Inflammatory macrophage treated with lipopolysaccharide for 4 hours (primary cell): Measurements from ENCODE around the gene CHCHD5.
A peak's percentile ranks its signal among the peaks of the same experiment; 100 is the strongest.
"Not testable (repeated sequence)": the region's sequence is repeated elsewhere in the genome, so short reads cannot be mapped to it uniquely, and the experiment has no call there.

Experiments
- DNase-seq: peaks from one replicate; pipeline ENCODE4 v3.0.0-alpha.2; 2020

The CHCHD5 gene

DNA sequence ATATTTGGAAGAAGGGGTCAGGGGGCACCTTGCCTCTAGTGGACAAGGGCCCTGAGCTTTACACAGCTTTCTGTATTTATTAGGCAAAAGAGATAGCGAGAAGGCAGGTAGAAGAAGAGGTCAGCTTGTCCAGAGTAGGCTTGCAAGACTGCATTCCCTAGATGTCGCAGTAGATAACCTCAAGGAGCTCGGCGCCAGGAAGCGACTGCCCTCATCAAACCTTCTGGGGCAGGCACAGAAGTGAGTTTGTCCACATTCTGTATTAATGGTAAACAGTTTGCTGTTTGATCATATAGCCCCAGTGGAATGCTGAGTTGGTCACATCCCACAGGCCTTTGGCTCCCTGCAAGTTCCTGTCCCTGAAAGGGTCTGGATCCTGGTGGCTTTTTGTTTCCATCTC lies 7.0 kb downstream of the CHCHD5 start:
- DNase-seq = no peak

DNA sequence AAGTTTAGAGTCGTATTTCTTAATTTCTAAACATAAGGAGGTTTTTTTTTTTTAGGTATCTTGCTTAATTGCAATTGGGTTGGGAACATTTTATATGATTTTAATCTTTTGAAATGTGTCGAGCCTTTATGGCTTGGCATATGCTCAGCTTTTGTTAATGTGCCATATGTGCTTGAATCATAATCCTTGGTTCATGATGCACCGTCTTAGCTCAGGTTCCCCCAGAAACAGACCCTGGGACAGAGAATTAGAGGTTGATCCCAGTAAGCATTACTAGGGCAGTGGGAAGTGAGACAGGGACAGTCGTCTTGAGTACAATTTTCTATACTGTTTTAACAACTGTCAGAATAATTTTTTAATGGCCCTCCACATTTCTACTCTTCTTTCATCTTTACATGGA lies 9.3 kb downstream of the CHCHD5 start:
- no peak for DNase-seq

DNA sequence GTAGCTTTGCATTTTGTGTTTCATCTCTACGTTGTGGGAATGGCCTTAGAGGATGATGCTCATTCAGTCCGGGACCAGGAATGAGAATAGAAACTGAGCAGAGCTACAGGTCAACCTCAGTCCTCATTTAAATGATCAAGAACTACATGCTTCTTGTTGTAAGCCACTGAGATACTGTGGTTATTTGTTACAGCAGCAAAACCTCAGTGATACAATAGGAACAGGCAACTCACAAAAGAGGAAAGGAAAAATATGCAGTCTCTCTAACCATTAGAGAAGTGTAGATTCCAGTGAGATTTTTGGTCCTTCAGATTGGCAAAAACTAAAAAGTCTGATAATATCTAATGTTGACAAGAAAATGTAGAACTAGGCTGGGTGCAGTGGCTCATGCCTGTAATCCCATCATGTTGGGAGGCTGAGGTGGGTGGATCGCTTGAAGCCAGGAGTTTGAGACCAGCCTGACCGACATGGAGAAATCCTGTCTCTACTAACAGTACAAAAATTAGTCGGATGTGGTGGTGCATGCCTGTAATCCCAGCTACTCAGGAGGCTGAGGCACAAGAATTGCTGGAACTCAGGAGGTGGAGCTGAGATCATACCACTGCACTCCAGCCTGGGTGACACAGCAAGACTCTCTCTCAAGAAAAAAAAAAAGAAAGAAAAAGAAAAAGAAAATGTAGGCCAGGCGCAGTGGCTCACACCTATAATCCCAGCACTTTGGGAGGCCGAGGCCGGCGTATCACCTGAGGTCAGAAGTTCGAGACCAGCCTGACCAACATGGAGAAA lies 13.3 kb downstream of the CHCHD5 start:
- DNase-seq = no peak

DNA sequence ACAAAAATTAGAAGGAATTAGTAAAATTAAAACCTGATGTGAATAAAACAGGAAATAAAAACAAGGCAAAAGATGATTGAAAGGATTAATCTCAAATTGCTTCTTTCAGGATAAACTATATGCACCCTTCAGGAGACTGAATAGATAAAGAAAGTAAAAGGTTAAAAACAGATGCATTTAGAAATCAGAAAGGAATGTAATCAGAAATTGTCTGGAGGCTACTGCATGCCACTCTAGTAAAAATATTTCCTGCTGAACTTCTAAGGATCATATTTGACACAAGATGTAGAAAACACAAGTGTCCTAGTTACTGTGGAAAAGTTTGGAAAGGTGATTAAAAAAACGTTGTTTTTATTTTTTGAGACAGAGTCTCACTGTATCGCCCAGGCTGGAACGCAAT lies 16.2 kb downstream of the CHCHD5 start:
- DNase-seq = no peak

DNA sequence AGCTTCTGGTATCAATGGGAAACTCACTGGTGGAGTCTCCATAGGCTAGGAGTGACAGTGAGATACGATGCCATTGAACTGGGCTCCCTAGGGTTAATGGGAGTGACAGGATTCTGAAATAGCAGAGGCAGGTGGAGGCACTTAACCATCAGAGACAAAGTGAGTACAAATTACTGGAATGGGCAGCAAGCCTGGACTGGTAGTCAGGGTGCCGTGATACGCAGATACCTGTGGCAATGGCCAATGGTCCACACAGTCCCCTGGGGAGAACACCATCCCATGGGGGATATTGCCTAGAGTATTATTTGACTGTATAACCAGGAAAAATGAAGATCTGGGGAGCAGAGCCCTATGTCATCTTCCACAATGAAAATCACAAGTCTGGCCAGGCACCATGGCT lies 17.3 kb downstream of the CHCHD5 start:
- no peak for DNase-seq

DNA sequence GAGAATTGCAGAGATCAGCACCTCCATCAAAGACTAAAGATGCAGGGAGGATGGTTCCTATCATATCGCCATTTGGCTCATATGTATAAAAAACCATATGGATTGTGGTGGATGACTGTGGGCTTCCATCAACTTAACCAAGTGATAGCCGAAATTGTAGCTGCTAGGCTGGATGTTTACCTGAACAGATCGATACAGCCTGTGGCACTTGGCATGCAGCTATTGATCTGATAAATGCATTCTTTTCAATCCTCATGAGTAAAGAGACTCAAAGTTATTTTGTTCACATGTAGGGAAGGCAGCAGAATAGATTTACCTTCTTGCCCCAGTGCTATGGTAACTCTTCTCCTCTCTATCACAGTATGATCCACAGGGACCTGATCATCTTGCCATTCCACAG lies 18.5 kb downstream of the CHCHD5 start:
- DNase-seq = no peak

DNA sequence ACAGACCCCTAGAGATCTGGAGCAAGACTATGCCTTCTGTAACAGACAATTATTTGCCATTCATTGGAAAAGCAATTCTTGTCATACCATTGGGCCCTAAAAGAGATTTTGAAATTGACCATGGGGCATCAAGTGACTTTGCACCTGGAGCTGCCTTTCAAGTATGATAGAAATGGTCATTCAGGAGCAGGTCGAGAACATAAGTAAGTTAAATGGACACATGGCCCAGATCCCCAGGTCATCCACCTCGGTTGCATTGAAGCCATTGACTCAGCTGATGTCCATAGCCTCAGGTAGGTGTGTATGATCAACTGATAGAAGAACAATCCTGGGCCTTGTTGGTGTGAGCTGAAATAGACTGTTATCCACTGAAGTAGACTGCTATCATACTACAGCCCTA lies 19.3 kb downstream of the CHCHD5 start:
- no peak for DNase-seq

DNA sequence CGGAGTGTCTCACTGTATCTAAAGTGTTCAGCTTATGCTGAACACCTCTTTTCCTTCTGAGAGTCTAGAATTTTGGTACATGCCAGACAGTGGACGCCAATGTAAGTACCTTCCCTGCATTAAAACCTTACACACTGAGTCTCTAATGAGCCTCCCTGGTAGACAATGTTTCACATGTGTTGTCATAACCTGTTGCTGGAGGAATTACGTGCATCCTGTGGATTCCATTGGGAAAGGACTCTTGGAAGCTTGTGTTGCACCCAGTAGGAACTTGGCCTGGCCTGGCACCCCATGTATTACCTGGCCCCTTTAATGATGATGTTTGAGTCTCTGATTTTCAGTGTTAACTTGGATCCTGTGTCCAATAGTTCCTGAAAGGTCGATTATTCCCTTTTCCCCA lies 20.5 kb downstream of the CHCHD5 start:
- no peak for DNase-seq

DNA sequence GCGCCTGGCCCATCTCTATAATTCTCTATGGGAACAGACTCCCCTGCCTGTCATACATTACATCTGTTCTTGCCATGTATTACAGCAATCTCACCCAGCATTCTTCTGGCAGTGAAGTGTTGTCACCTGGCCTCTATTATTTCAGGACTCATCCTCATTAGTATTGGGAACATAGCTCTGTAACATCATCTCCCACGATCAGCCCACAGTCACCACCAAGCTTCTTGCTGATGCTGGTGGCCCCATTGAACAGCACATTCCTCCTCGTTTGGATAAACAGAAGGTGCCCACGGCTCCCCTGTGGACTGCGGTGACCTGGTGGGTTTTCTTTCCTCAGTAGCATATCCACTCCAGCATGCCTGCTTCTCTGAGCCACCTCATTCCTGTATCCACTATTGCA lies 21.5 kb downstream of the CHCHD5 start:
- DNase-seq = no peak

DNA sequence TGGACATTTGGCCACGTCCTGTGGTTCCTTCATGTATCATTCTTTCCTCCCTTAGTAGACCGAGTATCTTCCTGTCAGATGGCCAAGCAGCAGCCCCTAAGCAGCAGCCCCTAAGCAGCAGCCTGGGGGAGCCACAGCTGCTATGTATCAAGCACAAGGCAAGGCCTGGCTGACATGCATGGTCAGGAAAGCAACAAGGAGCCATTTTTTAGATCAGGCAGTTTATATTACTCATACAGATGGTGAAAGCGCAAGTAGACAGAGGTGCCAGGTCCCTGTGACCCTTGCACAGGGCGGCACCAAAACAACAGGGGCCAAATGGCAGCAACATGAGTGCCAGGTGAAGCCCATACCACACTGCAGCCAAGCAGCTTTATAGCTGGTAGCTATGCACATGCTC lies 22.1 kb downstream of the CHCHD5 start:
- DNase-seq = no peak

DNA sequence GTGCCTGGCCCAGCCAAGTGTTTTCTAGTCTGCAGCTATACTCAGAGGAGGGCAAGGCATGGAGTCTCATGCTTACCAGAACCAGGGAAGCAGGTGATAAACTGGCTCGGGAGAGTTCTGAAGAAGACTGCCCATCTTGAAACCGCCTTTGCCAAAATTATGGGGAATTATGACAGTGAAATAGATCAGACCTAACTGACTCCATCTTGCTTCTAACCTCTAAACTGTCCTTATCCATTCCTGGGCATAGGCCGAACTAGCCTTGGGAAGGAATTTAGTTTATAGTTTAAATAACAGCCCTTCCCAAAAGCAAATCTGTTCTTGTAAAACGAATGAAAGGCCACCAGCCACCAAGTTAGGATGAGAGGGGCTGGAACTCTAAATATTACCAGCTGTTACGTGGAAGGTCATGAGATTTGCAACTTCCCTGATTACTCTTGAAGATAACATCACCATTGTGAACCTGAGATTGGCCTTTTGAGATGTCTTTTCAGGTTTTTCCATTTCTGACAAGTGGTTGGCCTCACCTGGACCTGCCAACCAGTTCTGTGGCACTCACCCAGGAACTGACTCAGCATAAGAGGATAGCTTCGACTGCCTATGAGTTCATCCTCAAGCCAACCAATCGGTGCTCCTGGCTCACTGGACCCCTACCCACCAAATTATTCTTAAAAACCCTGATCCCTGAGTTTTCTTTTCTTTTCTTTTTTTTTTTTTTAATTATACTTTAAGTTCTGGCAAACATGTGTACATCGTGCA lies 23.4 kb downstream of the CHCHD5 start:
- no peak for DNase-seq

DNA sequence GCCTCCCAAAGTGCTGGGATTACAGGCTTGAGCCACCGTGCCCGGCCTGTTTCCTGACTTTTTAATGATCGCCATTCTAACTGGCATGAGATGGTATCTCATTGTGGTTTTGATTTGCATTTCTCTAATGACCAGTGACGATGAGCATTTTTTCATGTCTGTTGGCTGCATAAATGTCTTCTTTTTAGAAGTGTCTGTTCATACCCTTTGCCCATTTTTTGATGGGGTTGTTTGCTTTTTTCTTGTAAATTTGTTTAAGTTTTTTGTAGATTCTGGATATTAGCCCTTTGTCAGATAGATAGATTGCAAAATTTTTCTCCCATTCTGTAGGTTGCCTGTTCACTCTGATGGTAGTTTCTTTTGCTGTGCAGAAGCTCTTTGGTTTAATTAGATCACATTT lies 24.9 kb downstream of the CHCHD5 start:
- not testable (repeated sequence) for DNase-seq

DNA sequence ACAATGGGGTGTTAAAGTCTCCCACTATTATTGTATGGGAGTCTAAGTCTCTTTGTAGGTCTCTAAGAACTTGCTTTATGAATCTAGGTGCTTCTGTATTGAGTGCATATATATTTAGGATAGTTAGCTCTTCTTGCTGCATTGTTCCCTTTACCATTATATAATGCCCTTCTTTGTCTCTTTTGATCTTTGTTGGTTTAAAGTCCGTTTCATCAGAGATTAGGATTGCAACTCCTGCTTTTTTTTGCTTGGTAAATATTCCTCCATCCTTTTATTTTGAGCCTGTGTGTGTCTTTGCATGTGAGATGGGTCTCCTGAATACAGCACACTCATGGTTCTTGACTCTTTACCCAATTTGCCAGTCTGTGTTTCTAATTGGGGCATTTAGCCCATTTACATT lies 27.9 kb downstream of the CHCHD5 start:
- not testable (repeated sequence) for DNase-seq

DNA sequence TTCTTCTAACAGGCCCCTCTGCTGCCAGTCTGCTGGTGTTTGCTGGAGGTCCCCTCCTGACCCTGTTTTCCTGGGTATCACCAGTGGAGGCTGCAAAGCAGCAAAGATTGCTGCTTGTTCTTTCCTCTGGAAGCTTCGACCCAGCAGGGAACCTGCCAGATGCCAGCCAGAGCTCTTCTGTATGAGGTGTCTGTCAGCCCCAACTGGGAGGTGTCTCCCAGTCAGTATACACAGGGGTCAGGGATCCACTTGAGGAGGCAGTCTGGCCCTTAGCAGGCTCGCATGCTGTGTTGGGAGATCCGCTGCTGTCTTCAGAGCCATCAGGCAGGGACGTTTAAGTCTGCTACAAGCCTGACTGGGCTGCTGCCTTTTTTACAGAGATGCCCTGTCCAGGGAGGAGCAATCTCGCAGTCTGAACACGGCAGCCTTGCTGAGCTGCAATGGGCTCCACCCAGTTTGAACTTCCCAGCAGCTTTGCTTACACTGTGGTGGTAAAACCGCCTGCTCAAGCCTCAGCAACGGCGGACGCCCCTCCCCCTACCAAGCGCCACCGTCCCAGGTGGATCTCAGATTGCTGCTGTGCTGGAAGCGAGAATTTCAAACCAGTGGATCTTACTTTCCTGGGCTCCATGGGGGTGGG lies 29.9 kb downstream of the CHCHD5 start:
- no peak for DNase-seq

DNA sequence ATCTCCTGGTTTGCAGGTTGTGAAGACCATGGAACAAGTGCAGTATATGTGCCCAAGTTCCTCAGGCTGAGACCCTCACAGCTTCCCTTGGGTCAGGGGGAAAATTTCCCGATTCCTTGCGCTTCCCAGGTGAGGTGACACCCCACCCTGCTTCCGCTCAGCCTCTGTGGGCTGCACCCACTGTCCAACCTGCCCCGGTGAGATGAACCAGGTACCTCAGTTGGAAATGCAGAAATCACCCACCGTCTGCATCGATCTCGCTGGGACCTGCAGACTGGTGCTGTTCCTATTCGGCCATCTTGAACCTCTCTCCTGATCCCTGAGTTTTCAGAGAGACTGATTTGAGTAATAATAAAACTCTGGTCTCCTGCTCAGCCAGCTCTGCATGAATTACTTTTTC lies 30.6 kb downstream of the CHCHD5 start:
- no peak for DNase-seq

DNA sequence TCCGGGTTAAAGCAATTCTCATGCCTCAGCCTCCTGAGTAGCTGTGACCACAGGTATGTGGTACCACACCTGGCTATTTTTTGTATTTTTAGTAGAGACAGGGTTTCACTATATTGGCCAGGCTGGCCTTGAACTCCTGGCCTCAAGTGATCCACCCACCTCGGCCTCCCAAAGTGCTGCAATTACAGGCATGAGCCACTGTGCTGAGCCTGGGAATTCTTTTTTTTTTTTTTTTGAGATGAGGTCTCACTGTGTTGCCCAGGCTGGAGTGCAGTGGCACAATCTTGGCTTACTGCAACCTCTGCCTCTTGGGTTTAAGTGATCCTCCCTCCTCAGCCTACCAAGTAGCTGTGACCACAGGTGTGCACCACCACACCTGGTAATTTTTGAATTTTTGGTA lies 31.4 kb downstream of the CHCHD5 start:
- not testable (repeated sequence) for DNase-seq

DNA sequence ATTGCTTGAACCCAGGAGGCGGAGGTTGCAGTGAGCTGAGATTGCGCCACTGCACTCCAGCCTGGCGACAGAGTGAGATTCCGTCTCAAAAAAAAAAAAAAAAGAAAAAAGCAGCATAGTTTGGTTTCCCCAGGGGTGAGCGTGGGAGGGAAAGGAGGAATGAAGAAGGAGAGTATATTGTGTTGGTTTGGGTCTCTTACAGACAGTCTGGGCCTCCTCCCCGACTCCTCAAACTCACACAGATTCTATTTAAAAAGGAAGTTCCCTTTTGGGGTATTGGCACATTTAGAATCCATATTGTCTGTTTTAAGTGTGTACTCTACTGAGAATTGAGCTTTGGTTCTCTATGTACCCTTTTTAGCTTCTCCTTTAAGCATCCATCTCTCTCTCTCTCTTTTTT lies 34.0 kb downstream of the CHCHD5 start:
- DNase-seq = peak; percentile 30

DNA sequence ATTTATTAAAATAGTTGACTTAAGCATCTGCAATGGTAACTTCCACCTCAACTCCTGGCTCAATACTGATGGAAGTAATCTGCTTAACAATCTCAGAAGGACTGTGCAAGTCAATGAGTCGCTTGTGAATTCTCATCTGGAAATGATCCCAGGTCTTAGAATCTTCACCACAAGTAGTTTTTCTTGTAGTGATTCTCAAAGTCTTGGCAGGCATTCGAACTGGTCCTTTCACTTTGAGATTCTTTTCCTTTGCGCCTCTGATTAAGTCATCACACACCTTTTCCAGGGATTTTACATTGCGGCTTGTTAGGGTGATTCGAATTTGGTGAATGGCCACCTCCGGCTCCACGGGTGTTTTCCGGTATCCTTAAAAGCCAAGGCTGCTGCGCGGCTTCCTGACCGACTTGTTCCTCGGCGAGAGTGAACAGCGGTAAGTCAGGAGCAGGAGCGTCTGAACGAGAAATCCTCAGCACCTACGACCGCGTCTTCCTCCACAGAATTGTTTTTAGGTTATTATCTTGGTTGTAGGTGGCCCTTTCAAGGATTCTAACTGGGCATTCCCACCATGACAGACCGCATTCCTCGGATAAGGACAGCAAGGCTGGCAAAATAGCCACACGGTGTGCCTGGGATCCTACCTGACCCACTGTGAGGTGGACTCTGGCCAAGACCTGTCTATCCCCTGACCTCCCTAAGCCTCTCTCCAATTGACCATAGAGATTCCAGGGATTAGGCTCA lies 37.5 kb downstream of the CHCHD5 start:
- no peak for DNase-seq

DNA sequence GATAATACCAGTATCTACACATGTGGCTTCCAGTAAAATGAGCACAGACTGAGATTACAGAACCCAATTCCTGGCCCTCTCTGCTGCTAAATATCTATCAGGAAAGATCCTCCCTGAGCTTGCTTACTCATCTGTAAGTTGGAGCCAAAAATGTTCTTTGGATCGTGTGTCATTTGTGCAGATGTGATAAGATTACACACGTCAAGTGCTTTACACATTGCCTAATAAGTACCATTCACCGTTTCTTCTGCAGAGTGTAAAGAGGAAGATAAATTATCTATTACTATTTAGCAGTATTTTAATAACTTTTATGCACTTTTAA lies 38.1 kb downstream of the CHCHD5 start:
- peak; percentile 55 for DNase-seq

DNA sequence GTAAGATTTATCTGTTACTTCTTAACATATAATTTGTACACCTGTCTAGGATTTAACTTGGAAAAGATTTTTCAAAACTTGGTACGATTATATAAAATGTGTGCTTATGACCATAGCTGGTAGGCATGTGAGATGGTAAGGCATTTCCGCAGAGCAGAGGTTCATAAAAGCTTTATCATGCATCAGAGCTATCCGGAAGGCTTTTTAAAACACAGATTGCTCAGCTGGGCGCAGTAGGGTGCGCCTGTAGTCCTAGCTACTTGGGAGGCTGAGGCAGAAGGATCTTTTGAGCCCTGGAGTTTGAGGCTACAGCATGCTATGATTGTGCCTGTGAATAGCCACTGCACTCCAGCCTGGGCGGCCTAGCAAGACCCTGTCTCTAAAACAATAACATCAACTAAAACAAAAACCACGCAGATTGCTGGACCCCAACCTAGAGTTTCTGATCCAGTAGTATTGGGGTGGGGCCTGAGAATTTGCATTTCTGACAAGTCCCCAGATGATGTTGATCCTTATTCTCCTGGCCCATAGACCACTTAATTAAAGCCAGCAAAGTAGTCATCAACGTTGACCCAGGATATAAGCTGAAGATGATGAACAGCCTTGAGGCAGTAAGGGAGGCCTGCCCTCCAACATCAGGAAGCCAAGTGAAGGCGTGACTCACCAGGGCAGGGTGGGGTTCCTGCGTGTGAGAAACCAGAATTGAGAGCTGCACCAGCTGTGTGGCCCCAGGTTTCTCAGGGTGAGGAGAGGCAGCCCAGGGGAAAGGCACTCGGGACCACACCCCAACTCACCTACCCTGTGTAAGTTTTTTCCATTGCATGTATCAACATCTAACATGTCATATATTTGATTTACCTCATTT lies 39.7 kb downstream of the CHCHD5 start:
- peak; percentile 79 for DNase-seq

DNA sequence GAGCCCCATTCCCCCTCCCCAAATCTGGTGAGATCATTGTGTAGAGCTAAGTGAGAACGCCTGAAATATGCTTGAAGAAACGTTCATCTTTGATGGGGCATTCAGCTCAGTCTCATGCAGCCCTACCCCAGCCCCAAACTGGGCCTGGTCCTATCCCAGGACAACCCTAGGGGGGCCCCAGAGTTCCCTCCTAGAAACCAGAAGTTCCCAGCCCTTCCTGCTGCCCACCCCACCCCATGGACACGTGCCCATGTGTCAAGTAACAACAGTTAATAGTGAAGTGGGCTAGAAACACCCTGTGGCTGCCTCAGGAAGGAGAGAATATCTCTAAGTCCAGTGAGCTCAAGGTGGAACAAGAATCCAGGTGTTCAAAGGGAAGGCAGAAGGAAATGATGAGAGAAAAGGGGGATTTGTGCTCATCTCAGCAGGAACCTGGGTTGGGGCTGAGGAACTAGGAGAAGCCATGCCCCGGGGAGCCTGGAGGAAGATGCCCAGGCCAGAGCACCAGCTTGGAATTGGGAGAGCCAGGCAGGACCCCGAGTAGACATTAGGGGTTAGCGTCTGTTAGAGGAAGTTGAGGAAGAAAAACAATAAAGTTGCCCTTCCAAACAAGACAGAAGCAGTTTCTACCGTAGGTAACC lies 41.2 kb downstream of the CHCHD5 start:
- DNase-seq = no peak

DNA sequence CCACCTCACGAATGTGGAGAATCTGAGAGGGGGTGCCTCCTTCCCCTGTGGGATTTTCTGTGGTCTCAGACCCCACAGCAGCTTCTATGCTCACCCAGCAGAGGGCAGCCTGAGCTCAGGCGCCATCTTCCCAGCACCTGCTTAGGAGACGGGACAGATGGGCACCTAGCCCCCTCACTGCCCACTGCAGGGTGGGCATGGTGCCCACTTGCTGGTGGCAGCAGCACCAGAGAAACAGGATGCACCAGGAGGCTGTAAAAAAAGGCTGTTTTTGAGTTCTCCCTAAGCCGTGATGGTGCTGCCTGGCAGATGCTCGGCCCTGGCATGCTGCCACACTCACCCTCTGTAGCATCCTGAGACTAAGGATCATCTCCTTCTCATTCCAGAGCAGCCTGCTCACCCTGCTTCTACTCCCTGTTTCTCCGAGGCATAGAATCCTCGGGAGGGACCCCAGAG lies 42.2 kb downstream of the CHCHD5 start:
- peak; percentile 38 for DNase-seq
